Small intestine (tissue), 7 donors: ENCODE measurements around the gene EPB41L2. TPM values are rescaled to one million over a fixed set of nuclear protein-coding genes. Genes with fewer than 3 reads are reported as not detected.
A peak's percentile ranks its signal among the peaks of the same experiment; 100 is the strongest.

Source experiments
- DNase-seq, 2 donors: peaks; one replicate each; pipeline versions ENCODE4 v3.0.0 to v3.0.0-alpha.2; 2013
- FAIRE-seq: peaks from 2 replicates; lab custom pipeline; 2012; peaks lifted over from hg19 to GRCh38; lab: Jason Lieb, UNC
- H3K27ac ChIP-seq, 3 donors: one replicate each; pipeline ENCODE4 v1.5.1; 2013; ENCODE audit warnings: low read length in 2 of 3, mild to moderate bottlenecking in 2 of 3, control low read depth in 1 of 3, inconsistent platforms in 1 of 3, low read depth in 1 of 3, moderate library complexity in 1 of 3
- H3K27me3 ChIP-seq, 3 donors: one replicate each; pipeline ENCODE4 v1.6.1; 2013; ENCODE audit warnings: low read length in 3 of 3, inconsistent platforms in 1 of 3; ENCODE audit not compliant: control insufficient read depth in 3 of 3, insufficient read depth in 3 of 3
- H3K36me3 ChIP-seq, 3 donors: one replicate each; pipeline ENCODE4 v1.6.1; 2013; ENCODE audit warnings: low read length in 3 of 3, inconsistent platforms in 1 of 3, low read depth in 1 of 3, mild to moderate bottlenecking in 1 of 3, moderate library complexity in 1 of 3; ENCODE audit not compliant: control insufficient read depth in 3 of 3, insufficient read depth in 2 of 3
- H3K4me1 ChIP-seq, 3 donors: one replicate each; pipeline ENCODE4 v1.6.1; 2013; ENCODE audit warnings: low read length in 2 of 3, inconsistent platforms in 1 of 3, low read depth in 1 of 3, mild to moderate bottlenecking in 1 of 3, moderate library complexity in 1 of 3; ENCODE audit not compliant: control insufficient read depth in 3 of 3, insufficient read depth in 2 of 3
- H3K4me3 ChIP-seq, 3 donors: one replicate each; pipeline ENCODE4 v1.5.1; 2013; ENCODE audit warnings: low read length in 3 of 3, control low read depth in 1 of 3, inconsistent platforms in 1 of 3, low read depth in 1 of 3, mild to moderate bottlenecking in 1 of 3, moderate library complexity in 1 of 3
- H3K9me3 ChIP-seq, 2 donors: one replicate each; pipeline ENCODE4 v1.6.1; 2013; ENCODE audit warnings: low read depth in 1 of 2, low read length in 1 of 2; ENCODE audit not compliant: control insufficient read depth in 2 of 2, insufficient read depth in 1 of 2
- whole genome bisulfite sequencing, 3 donors: extraction: QIAGEN DNeasy Blood & Tissue Kit; methylation state at CpG; one replicate each; pipeline ENCODE4 v1.1.7; 2013; 5-methylcytosine and 5-hydroxymethylcytosine counted together
- polyA plus RNA-seq, 4 donors: library from polyadenylated mRNA; stranded (reverse) in 3 of 4; unstranded in 1 of 4; fragments of 200-250 nt in 3 of 4; fragments of 120-200 nt in 1 of 4; gene quantifications; one replicate each; pipeline versions ENCODE4 v1.2.1 to v1.2.3, GENCODE V29; 2013
- donor health status: healthy with polysubstance abuse.
- donor health status: control.
- donor health status: control.
- donor health status: Bipolar disorder and iron deficiency.
- donor health status: healthy.

EPB41L2 gene
- polyA plus RNA-seq, 4 donors, result 14.8 to 63.0 (median 31.1) TPM

- no peak overlapping the region for H3K27ac ChIP-seq
- no peak for FAIRE-seq
- 86 to 91% (median 90%) methylated on average over 9 of the region's 9 CpGs for WGBS, 3 donors
Measured at GRCh38 chr6:130970839-130971410, 92.1 kb downstream of the EPB41L2 start.

DNA sequence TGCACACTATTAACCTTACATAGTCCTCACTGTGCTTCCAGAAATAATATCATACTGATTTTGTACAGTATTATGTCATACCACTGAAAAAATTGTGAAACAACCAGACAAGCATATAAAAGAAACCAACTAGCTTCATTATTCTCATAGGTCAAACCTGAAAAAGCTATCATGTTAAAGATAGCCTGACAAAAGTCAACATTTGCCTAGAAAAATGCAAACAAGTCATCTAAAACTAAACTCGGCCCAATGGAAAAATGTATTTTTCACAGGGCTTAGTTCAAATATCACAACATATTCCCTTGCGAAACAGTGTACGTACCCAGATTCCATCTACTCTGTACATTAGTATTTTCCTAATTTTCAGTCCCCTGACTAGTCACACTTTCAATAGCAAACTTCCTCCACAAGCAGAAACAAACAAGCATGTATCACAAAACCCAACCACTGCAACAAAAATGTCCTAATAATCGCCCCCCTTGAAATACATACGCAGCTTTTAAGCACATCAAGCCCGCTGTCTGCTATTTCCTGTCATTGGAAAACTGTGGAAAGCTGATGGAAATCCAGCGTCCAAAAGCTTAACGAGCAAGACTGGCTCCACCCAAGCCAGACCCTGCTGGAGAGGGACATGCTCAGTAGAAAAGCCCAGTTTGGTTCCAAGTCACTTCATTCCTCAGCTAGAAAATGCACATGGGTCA lies 93.1 kb downstream of the EPB41L2 start:
- DNase-seq (peak in 1 of 2 donors; percentile 22), FAIRE-seq (no peak)
- Histone ChIP-seq H3K9me3 (no peaks in the 10 kb centered on the region), H3K4me3 (peak overlapping the region in 1 of 3 donors; percentile 22), H3K27me3 (no peaks in the 10 kb centered on the region), H3K36me3 (no peaks in the 10 kb centered on the region), H3K27ac (peak overlapping the region in 2 of 3 donors; percentile 49 to 59), H3K4me1 (peaks cover 2 to 12% (median 10%) of the 10 kb centered on the region in 3 donors)
- WGBS, 3 donors, result 57 to 78% (median 77%) methylated on average over 8 of the region's 8 CpGs

More at GRCh38 chr6:130970839-130971410, 92.1 kb downstream of the EPB41L2 start:
- Histone ChIP-seq H3K36me3 (no peaks in the 10 kb centered on the region), H3K9me3 (no peaks in the 10 kb centered on the region), H3K27me3 (no peaks in the 10 kb centered on the region), H3K4me3 (no peak overlapping the region), H3K4me1 (peaks cover 2 to 12% (median 10%) of the 10 kb centered on the region in 3 donors)
- DNase-seq, result no peak

- Histone ChIP-seq H3K4me3 (no peak overlapping the region), H3K9me3 (no peaks in the 10 kb centered on the region), H3K27me3 (no peaks in the 10 kb centered on the region), H3K4me1 (peaks cover 2 to 13% (median 10%) of the 10 kb centered on the region in 3 donors), H3K36me3 (no peaks in the 10 kb centered on the region), H3K27ac (peak overlapping the region in 2 of 3 donors; percentile 18 to 39)
- no peak for DNase-seq
- 40 to 49% (median 42%) methylated on average over 4 of the region's 4 CpGs for WGBS, 3 donors
- no peak for FAIRE-seq
Measured at GRCh38 chr6:130969166-130969565, 93.9 kb downstream of the EPB41L2 start.

DNA sequence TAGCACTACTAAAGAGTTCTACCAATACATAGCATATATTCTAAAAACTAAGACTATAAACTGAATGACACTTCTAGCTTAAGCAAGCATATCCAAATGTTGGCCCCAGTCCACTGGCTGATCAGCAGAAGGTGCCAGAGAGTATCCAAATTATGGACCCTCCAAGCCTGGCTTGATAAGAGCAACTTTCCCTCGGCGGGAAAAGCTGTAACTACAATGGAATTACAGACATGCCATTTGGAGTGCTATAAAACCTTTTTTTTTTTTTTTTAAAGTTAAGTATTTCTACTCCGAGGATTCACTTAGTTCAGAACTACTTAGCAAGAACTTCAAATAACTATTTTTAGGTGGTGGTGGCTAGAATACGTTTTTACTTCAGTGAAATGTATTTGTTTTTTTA lies 94.6 kb downstream of the EPB41L2 start:
- FAIRE-seq (no peak), DNase-seq (no peak)
- Histone ChIP-seq H3K27me3 (no peaks in the 10 kb centered on the region), H3K36me3 (no peaks in the 10 kb centered on the region), H3K4me1 (peaks cover 2 to 12% (median 10%) of the 10 kb centered on the region in 3 donors), H3K9me3 (no peaks in the 10 kb centered on the region), H3K4me3 (no peak overlapping the region), H3K27ac (peak overlapping the region in 1 of 3 donors; percentile 19)
- 46 to 84% (median 76%) methylated on average over 4 of the region's 4 CpGs for WGBS, 3 donors

DNA sequence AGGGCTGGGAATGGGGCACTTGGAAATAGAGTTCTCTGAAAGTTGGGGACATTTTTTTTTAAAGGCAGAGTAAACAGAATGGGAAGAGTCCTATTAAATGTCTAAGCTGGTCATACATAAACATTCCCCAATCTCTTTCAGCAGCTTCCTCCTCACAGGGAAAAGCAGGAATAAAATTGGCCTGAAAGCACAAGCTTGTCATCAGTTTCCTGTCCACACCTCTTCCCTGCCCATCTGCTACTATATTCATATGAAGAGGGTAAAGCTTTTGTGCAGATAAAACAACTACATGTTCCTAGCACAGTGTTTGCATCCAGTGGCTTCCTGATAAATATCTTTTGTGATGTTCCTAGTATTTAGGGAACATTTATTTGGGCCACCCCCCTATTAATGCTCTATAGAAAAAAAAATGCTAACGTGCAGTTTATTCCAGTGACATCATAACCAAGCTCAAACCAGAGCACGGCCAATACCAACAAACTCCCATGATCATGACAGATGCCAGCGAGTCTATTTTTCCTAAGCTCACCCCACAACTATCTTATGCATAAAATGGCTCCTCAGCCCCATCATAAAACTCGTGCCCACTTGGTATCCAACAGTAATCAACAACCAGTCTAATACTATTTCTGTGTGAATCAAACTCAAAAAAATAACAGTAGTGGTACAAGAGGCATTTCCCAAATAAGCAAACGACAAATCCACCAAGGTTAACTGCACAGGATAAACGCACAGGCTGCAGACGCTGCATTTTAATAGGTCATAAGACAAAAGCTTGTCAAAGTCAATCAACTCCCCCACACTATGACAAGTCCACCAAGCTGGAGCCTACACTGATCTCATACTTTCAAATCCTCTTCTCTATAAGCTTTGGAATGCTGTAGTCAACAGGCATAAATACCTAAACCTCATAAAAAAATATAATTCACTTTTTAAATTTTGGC lies 95.3 kb downstream of the EPB41L2 start:
- DNase-seq (no peak), FAIRE-seq (no peak)
- Histone ChIP-seq H3K4me3 (no peak overlapping the region), H3K9me3 (no peaks in the 10 kb centered on the region), H3K36me3 (no peaks in the 10 kb centered on the region), H3K4me1 (peaks cover 2 to 12% (median 10%) of the 10 kb centered on the region in 3 donors), H3K27me3 (no peaks in the 10 kb centered on the region), H3K27ac (peak overlapping the region in 2 of 3 donors; percentile 19 to 38)
- 58 to 89% (median 86%) methylated on average over 7 of the region's 7 CpGs for WGBS, 3 donors

GRCh38 chr6:130966344-130966980 lies 96.6 kb downstream of the EPB41L2 start:
- Histone ChIP-seq H3K27me3 (no peaks in the 10 kb centered on the region), H3K36me3 (no peaks in the 10 kb centered on the region), H3K9me3 (no peaks in the 10 kb centered on the region), H3K27ac (peak overlapping the region in 1 of 3 donors; percentile 54), H3K4me1 (peaks cover 2 to 12% (median 10%) of the 10 kb centered on the region in 3 donors), H3K4me3 (no peak overlapping the region)
- DNase-seq (no peak), FAIRE-seq (no peak)
- 78 to 90% (median 90%) methylated on average over 8 of the region's 8 CpGs for WGBS, 3 donors

- Histone ChIP-seq H3K27me3 (no peaks in the 10 kb centered on the region), H3K4me1 (peaks cover 2 to 12% (median 10%) of the 10 kb centered on the region in 3 donors), H3K36me3 (no peaks in the 10 kb centered on the region), H3K27ac (no peak overlapping the region), H3K9me3 (no peaks in the 10 kb centered on the region), H3K4me3 (no peak overlapping the region)
- FAIRE-seq, result no peak
- no peak for DNase-seq
Measured at GRCh38 chr6:130965656-130966055, 97.4 kb downstream of the EPB41L2 start.
